ENCODE data around the gene DDX56. TPM values are rescaled to one million over a fixed set of nuclear protein-coding genes. Genes with fewer than 3 reads are reported as not detected.

Gene DDX56
- total RNA-seq, 1 experiment from 2014 or later = 147 TPM

DNA sequence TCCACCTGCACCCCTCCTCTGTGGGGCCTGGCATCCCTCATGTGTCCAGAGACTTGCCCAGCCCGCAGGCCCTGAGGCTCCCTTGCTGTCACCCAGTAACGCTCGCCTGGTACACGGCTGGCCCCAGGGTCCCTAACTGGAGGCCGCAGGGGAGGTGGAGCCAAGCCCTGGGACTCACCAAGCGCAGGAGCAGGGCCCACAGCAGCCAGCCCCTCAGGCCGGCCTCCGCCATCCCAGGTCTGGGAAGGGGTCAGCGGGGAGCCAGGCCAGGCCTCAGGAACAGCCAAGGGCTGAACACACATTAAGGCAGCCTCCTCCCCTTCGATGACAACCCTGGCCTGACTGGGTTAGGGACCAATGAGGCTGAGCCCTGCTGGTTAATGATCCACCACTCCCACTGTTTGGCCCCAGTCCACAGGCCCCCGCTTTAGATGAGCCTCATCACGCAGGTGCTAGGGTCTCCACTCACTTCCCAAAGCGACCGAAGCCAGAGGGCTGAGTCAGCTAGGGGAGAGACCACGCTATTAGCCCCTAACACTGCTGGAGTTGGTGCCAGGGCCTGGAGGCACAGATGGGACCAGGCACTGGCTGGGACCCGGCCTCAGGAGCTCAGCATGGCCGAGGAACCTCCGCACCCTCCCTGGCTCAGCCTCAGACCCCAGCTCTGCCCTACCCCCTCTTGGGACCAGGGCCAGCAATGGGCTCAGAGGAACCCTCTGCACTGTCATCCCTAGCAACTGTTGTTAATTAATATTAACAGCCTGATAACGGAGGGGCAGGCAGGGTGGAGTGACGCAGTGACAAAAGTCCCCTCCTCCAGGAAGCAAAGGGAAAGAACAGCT, 32.5 kb downstream of the DDX56 start, which contains the start of gene NPC1L1:
Gene NPC1L1, minus strand, starts transcription at position 303 of the 842 bp plus-strand sequence. Its CDS starts 71 bp downstream, at position 232.
- ChIA-PET POLR2A (no interaction called here), CTCF (no interaction called here)
- no peak within 1 kb of the TSS for H3K27ac ChIP-seq (ENCODE audit: low read length)
- DNase-seq (ENCODE audit: low read depth, low spot score) = no peak
- intact Hi-C loops (cut with micrococcal nuclease; ENCODE audit: unreplicated experiment) (no loop called here), in situ Hi-C loops (cut with HindIII; ENCODE audit: low pct_unique_long_range_greater_than_20kb, low sequenced_read_pairs) (no loop called here)
- no TSS peak for BruUV-seq (replicated peaks)
- ATAC-seq = no peak
- no peak for TF ChIP-seq TCF7L2 (IDR thresholded peaks at IDR 0.05; ENCODE audit: low read depth, low read length)
- TF ChIP-seq, protein P1, sequence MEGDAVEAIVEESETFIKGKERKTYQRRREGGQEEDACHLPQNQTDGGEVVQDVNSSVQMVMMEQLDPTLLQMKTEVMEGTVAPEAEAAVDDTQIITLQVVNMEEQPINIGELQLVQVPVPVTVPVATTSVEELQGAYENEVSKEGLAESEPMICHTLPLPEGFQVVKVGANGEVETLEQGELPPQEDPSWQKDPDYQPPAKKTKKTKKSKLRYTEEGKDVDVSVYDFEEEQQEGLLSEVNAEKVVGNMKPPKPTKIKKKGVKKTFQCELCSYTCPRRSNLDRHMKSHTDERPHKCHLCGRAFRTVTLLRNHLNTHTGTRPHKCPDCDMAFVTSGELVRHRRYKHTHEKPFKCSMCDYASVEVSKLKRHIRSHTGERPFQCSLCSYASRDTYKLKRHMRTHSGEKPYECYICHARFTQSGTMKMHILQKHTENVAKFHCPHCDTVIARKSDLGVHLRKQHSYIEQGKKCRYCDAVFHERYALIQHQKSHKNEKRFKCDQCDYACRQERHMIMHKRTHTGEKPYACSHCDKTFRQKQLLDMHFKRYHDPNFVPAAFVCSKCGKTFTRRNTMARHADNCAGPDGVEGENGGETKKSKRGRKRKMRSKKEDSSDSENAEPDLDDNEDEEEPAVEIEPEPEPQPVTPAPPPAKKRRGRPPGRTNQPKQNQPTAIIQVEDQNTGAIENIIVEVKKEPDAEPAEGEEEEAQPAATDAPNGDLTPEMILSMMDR (IDR thresholded peaks at IDR 0.05) = no peak
- no peak for TF ChIP-seq POLR2AphosphoS5 (IDR thresholded peaks at IDR 0.05; ENCODE audit: low read depth, low read length)
- TF ChIP-seq, protein P2, sequence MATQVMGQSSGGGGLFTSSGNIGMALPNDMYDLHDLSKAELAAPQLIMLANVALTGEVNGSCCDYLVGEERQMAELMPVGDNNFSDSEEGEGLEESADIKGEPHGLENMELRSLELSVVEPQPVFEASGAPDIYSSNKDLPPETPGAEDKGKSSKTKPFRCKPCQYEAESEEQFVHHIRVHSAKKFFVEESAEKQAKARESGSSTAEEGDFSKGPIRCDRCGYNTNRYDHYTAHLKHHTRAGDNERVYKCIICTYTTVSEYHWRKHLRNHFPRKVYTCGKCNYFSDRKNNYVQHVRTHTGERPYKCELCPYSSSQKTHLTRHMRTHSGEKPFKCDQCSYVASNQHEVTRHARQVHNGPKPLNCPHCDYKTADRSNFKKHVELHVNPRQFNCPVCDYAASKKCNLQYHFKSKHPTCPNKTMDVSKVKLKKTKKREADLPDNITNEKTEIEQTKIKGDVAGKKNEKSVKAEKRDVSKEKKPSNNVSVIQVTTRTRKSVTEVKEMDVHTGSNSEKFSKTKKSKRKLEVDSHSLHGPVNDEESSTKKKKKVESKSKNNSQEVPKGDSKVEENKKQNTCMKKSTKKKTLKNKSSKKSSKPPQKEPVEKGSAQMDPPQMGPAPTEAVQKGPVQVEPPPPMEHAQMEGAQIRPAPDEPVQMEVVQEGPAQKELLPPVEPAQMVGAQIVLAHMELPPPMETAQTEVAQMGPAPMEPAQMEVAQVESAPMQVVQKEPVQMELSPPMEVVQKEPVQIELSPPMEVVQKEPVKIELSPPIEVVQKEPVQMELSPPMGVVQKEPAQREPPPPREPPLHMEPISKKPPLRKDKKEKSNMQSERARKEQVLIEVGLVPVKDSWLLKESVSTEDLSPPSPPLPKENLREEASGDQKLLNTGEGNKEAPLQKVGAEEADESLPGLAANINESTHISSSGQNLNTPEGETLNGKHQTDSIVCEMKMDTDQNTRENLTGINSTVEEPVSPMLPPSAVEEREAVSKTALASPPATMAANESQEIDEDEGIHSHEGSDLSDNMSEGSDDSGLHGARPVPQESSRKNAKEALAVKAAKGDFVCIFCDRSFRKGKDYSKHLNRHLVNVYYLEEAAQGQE (IDR thresholded peaks at IDR 0.05; ENCODE audit: insufficient read depth in 1 of 2, low read depth in 2 of 2, low read length in 1 of 2) = no peak
- TF ChIP-seq SIN3A (IDR thresholded peaks at IDR 0.05; ENCODE audit: borderline replicate concordance, insufficient read depth, low read depth, low read length) = no peak
- no peaks in the 10 kb centered on the region for H3K36me3 ChIP-seq (ENCODE audit: control insufficient read depth, insufficient read depth, low read length)
- no peaks in the 10 kb centered on the region for H3K27me3 ChIP-seq (ENCODE audit: control insufficient read depth, insufficient read depth, low read length)
- no peaks in the 10 kb centered on the region for H3K4me1 ChIP-seq (ENCODE audit: control insufficient read depth, insufficient read depth, low read length)
- no peaks in the 10 kb centered on the region for H3K9me3 ChIP-seq (ENCODE audit: control insufficient read depth, insufficient read depth, low read depth, low read length)
- H3K4me3 ChIP-seq (ENCODE audit: low read depth in 2 of 2, low read length in 2 of 2) = no peak within 1 kb of the TSS

DNA sequence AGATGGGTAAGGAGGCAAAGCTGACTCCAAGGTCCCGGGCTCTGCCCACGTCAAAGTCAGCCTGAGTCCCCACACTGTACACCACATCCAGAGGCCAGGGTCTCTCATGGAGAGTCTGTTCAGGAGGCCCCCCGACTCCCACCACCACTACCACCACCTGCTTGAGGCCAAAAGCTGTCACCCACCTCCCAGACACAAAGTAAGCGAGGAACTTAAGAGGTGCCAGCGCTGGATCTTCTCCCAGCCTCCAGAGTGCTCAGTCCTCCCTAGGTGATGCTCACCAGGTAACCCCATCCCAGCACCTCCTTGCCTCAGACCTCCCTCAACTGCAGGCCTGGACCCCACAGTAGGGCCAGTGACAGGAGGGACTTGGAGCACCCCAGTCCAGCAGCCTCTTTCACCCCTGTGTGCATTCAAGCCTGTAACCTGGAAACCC, 33.1 kb downstream of the DDX56 start:
- no peaks in the 10 kb centered on the region for H3K4me1 ChIP-seq (ENCODE audit: control insufficient read depth, insufficient read depth, low read length)
- DNase-seq (ENCODE audit: low read depth, low spot score) = no peak
- ATAC-seq = no peak
- no peaks in the 10 kb centered on the region for H3K27me3 ChIP-seq (ENCODE audit: control insufficient read depth, insufficient read depth, low read length)
- no peak overlapping the region for H3K4me3 ChIP-seq (ENCODE audit: low read depth in 2 of 2, low read length in 2 of 2)
- CTCF ChIA-PET = interaction anchor here (0.6 kb wide), 1 partner anchor 98 kb away, joined by 9 read pairs; no protein-coding TSS in a partner anchor
- POLR2A ChIA-PET = no interaction called here
- no TSS peak for BruUV-seq (replicated peaks)
- in situ Hi-C loops (cut with HindIII; ENCODE audit: low pct_unique_long_range_greater_than_20kb, low sequenced_read_pairs) = no loop called here
- no peaks in the 10 kb centered on the region for H3K9me3 ChIP-seq (ENCODE audit: control insufficient read depth, insufficient read depth, low read depth, low read length)
- TF ChIP-seq, protein P2 (IDR thresholded peaks at IDR 0.05; ENCODE audit: insufficient read depth in 1 of 2, low read depth in 2 of 2, low read length in 1 of 2) = no peak
- TF ChIP-seq POLR2AphosphoS5 (IDR thresholded peaks at IDR 0.05; ENCODE audit: low read depth, low read length) (no peak), SIN3A (IDR thresholded peaks at IDR 0.05; ENCODE audit: borderline replicate concordance, insufficient read depth, low read depth, low read length) (no peak), TCF7L2 (IDR thresholded peaks at IDR 0.05; ENCODE audit: low read depth, low read length) (no peak)
- TF ChIP-seq, protein P1 (IDR thresholded peaks at IDR 0.05) = no peak
- no peaks in the 10 kb centered on the region for H3K36me3 ChIP-seq (ENCODE audit: control insufficient read depth, insufficient read depth, low read length)
- no peak overlapping the region for H3K27ac ChIP-seq (ENCODE audit: low read length)
- intact Hi-C loops (cut with micrococcal nuclease; ENCODE audit: unreplicated experiment) = no loop called here
